HG02870 (cell line): ENCODE results near the gene SIN3A.
"Not testable (repeated sequence)": the region's sequence is repeated elsewhere in the genome, so short reads cannot be mapped to it uniquely, and the experiment has no call there.

Experiments
- ATAC-seq: cut with Tn5 transposase; IDR thresholded peaks from one replicate; pipeline ENCODE4 v1.9.1; 2021; ENCODE audit warnings: mild to moderate bottlenecking, moderate library complexity; ENCODE audit not compliant: unreplicated experiment

Gene SIN3A

DNA sequence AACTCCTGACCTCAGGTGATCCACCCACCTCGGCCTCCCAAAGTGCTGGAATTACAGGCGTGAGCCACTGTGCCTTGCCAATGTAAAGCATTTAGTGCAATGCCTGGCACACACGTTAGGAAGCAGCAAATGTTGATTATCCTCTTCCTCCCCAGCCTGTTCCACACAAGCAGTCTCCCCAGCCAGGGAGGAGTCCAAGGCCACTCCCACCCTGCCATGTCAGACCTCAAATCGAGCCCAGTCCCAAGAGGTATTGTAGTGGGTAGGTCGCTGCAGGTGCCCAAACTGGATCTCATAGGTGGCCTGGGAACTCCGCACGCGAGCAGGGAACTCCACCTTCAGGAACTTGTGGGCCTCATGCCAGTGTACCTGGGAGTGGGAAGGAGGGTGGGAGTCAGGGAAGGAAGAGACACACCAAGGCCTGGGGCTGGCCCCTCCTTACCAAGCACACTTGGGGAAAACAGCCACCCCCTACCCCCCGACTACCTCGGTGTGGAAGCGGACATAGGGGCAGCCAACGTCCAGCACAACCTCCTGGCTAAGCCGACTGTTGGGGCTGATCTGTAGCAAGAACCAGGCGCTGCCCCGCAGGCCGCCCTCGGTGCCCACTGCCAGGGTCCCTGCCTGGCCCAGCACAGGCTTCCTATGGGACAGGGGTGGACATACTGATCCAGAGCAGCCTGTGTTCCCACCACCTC lies 93.4 kb downstream of the SIN3A start:
- no peak for ATAC-seq

DNA sequence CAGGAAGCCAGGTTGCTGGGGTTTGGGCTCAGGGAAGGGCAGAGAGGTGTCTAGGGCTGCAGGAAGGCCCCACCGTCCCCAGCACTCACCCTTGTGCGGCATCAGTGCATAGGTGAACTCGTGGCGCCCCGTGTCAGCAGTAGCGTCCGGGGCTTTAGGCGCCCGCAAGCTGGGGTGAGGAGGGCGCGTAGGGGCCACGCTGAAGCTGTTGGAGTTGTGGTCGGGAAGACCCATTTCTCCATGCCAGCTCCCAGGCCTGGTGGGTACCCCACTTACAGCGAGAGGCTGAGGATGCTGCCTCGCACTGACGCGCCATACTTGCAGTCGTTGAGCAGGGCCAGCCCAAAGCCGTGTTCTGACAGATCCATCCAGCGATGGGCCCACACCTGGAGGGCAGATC lies 95.0 kb downstream of the SIN3A start:
- ATAC-seq: no peak

GRCh38 chr15:75356006-75356405 lies 95.5 kb downstream of the SIN3A start:
- ATAC-seq: no peak

- ATAC-seq: no peak
Observed at GRCh38 chr15:75355369-75355768, 96.1 kb downstream of the SIN3A start.

- no peak for ATAC-seq
Observed at GRCh38 chr15:75354454-75354853, 97.0 kb downstream of the SIN3A start.

- no peak for ATAC-seq
Observed at GRCh38 chr15:75353604-75354003, 97.9 kb downstream of the SIN3A start.

- no peak for ATAC-seq
Observed at GRCh38 chr15:75352186-75353080, 99.1 kb downstream of the SIN3A start.

DNA sequence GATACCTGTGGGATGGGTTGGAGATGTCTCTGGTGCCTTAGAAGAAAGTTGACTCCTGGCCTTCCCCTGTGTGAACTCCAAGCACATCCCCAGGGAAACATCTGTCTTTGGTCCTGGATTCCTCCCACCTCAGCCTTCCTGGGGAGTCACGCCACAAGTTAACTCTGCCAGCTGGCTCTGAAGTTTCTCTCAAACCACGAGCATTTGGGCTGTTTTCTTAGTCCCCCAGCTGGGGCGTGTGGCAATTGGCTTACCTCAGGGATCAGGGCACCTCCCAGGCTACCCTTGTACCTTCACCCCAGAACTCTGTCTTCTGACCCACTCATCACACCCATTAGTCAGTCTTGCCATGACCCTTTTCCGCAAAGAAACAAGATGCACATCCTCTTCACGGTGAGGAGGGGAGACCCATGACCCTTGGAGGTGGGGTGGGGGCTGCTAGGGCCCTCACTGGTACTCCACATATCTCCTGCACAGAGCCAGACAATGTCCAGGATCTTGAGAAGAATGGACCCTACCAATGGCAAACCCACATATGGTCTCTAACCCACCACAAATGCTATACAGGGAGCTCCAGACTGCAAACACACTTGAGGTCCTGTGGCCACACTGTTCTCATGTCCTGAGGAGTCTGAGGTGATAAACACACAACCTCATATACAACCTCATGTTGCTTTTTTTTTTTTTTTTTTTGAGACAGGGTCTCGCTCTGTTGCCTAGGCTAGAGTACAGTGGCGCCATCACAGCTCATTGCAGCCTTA lies 100.7 kb downstream of the SIN3A start:
- no peak for ATAC-seq

DNA sequence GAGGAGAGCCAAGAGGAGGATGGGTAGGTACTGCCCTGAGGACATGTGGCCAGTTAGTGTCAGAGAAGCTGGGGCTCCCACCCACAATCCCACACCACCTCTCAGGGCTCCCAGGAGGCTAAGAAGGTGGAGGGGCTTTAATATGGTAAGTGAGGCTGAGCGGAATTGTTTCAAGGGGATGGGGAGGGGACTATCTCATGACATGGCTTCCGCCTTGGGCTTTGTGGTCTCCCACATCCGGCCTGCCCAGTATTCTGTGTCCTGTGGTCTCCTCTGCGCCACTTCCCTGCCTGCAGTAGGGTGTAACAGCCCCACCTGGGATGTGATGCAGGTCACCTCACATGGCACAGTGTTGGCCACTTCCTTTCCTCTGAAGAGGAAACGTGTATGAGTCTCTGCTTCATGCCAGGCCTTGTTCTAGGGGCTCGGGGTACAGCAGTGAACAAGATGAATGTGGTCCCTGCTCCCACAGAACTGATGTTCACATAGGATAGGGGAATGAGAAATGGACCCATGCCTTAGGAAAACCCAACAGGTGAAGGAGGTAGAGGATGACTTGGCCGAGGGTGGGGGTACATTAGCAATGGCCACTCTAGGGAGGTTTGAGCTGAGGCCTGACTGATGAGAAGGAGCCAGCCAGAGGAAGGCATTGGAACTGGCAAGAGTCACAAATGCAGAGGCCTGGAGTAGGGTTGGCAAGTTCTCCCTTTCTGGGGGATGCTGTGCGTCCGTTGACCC lies 101.5 kb downstream of the SIN3A start:
- ATAC-seq: no peak

- not testable (repeated sequence) for ATAC-seq
Observed at GRCh38 chr15:75349351-75349669, 102.2 kb downstream of the SIN3A start.

- ATAC-seq: no peak
Observed at GRCh38 chr15:75348562-75349350, 102.7 kb downstream of the SIN3A start.

- no peak for ATAC-seq
Observed at GRCh38 chr15:75348034-75348561, 103.4 kb downstream of the SIN3A start.

DNA sequence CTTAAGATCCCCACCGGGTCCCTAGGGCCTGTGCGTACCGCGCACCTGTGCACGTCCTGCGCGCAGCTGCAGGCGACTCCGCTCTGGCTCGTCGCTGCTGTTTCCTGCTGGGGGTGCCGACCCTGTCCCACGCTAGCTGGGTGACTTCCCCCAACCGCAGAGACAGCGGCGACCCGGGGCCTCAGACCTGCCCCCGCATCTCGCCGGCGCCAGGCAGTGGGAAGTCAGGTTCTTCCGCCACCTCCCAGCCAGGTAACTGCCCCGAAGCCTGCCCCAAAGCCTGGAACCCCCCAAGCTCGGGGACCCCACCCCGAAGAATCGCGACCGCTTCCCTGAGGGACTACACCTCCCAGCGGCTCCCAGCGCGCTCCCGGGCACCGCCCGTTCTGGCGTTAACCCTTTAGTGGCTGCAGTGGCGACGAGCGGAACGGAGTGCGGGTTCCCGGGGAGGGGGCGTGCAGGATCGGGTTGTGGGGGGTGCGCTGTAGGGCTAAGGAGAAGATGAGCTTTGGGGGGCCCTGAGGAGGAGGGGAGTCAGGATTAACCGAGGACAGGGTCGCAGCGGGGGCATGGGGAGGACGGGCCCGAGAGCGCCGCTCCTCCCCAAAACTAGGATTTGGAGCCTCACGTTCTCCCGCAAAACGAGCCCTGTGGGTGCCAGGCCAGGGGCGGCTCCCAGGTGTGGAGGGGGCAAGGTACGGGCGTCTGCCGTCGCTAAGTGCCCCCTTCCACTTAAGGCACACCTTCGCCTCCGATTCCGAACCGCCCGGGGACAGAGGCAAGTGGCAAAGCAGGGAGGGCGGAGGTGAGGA lies 104.1 kb downstream of the SIN3A start:
- ATAC-seq: no peak

GRCh38 chr15:75346796-75347221 lies 104.7 kb downstream of the SIN3A start, which contains the start of gene NEIL1:
Gene NEIL1 (plus strand): TSS chr15:75347039. CDS start chr15:75348906, 1,867 bp downstream.
- ATAC-seq: no peak

- not testable (repeated sequence) for ATAC-seq
Observed at GRCh38 chr15:75343953-75344352, 107.5 kb downstream of the SIN3A start.

DNA sequence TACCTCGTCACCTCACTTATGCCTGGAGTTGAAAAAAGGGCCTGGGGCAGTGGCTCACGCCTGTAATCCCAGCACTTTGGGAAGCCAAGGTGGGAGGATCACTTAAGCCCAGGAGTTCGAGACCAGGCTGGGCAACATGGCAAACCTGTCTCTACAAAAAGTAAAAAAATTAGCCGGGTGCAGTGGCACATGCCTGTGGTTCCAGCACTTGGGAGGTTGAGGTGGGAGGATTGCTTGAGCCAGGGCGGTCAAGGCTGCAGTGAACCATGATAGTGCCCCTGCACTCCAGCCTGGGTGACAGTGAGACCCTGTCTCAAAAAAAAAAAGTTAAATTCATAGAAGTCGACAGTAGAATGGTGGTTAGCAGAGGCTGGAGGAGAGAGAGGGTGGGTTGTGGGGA lies 109.3 kb downstream of the SIN3A start:
- no peak for ATAC-seq

GRCh38 chr15:75339531-75340240 lies 111.8 kb downstream of the SIN3A start:
- ATAC-seq: no peak

- ATAC-seq: no peak
Observed at GRCh38 chr15:75338661-75339240, 112.7 kb downstream of the SIN3A start.
